H9 (cell line): ENCODE measurements around the gene TET3. TPM values are rescaled to one million over a fixed set of nuclear protein-coding genes. Genes with fewer than 3 reads are reported as not detected.
A peak's percentile ranks its signal among the peaks of the same experiment; 100 is the strongest.

Source experiments
- DNase-seq: peaks from one replicate; pipeline ENCODE4 v3.0.0-alpha.2; 2017
- H2AFZ ChIP-seq: one replicate; pipeline ENCODE4 v1.6.1; 2013; ENCODE audit warnings: mild to moderate bottlenecking, low read length, control low read depth, moderate library complexity
- H2AK5ac ChIP-seq: 2 replicates; pipeline ENCODE4 v1.6.1; 2013; ENCODE audit warnings: low read length, control low read depth, mixed read lengths; ENCODE audit not compliant: insufficient read length
- H2BK120ac ChIP-seq: one replicate; pipeline ENCODE4 v1.6.1; 2013; ENCODE audit warnings: low read depth, mild to moderate bottlenecking, low read length, control low read depth, inconsistent platforms; ENCODE audit not compliant: poor library complexity, severe bottlenecking
- H2BK12ac ChIP-seq: 2 replicates; pipeline ENCODE4 v1.6.1; 2013; ENCODE audit warnings: low read length, control low read depth, mixed read lengths, low read depth; ENCODE audit not compliant: insufficient read length
- H2BK15ac ChIP-seq: 2 replicates; pipeline ENCODE4 v1.6.1; 2013; ENCODE audit warnings: low read depth, low read length, control low read depth
- H2BK20ac ChIP-seq: one replicate; pipeline ENCODE4 v1.6.1; 2013; ENCODE audit warnings: low read depth, mild to moderate bottlenecking, low read length, control low read depth, inconsistent platforms; ENCODE audit not compliant: poor library complexity, severe bottlenecking
- H2BK5ac ChIP-seq: 2 replicates; pipeline ENCODE4 v1.6.1; 2013; ENCODE audit warnings: low read length, control low read depth, mixed read lengths; ENCODE audit not compliant: insufficient read length
- H3K14ac ChIP-seq: 2 replicates; pipeline ENCODE4 v1.6.1; 2013; ENCODE audit warnings: low read length, control low read depth; ENCODE audit not compliant: insufficient read depth
- H3K18ac ChIP-seq: 2 replicates; pipeline ENCODE4 v1.6.1; 2013; ENCODE audit warnings: low read depth, mild to moderate bottlenecking, mixed read lengths, low read length, control low read depth; ENCODE audit not compliant: insufficient read length
- H3K23ac ChIP-seq: 2 replicates; pipeline ENCODE4 v1.6.1; 2013; ENCODE audit warnings: low read length, control low read depth, mixed read lengths, low read depth; ENCODE audit not compliant: insufficient read length
- H3K23me2 ChIP-seq: 2 replicates; pipeline ENCODE4 v1.6.1; 2013; ENCODE audit warnings: low read depth, mild to moderate bottlenecking, mixed read lengths, low read length, control low read depth; ENCODE audit not compliant: insufficient read length, poor library complexity, severe bottlenecking
- H3K27ac ChIP-seq: 2 replicates; pipeline ENCODE4 v1.5.1; 2013; ENCODE audit warnings: low read length, control low read depth, mixed read lengths, low read depth; ENCODE audit not compliant: insufficient read length
- H3K27me3 ChIP-seq: 2 replicates; pipeline ENCODE4 v1.6.1; 2013; ENCODE audit warnings: low read length, control low read depth, inconsistent platforms; ENCODE audit not compliant: insufficient read depth
- H3K4ac ChIP-seq: 2 replicates; pipeline ENCODE4 v1.6.1; 2013; ENCODE audit warnings: low read depth, mild to moderate bottlenecking, control low read depth, inconsistent platforms, low read length, moderate library complexity
- H3K4me1 ChIP-seq: 2 replicates; pipeline ENCODE4 v1.6.1; 2013; ENCODE audit warnings: low read length, control low read depth, inconsistent platforms; ENCODE audit not compliant: insufficient read depth
- H3K4me2 ChIP-seq: 2 replicates; pipeline ENCODE4 v1.6.1; 2013; ENCODE audit warnings: low read length, control low read depth, mixed read lengths; ENCODE audit not compliant: insufficient read length, insufficient read depth
- H3K56ac ChIP-seq: 2 replicates; pipeline ENCODE4 v1.6.1; 2013; ENCODE audit warnings: low read depth, mild to moderate bottlenecking, mixed read lengths, low read length, control low read depth; ENCODE audit not compliant: insufficient read length
- H3K79me1 ChIP-seq: 2 replicates; pipeline ENCODE4 v1.6.1; 2013; ENCODE audit warnings: low read depth, mild to moderate bottlenecking, moderate library complexity, low read length, control low read depth, inconsistent platforms; ENCODE audit not compliant: insufficient read depth, poor library complexity, severe bottlenecking
- H3K79me2 ChIP-seq: 2 replicates; pipeline ENCODE4 v1.6.1; 2013; ENCODE audit warnings: low read length, control low read depth, inconsistent platforms; ENCODE audit not compliant: insufficient read depth
- H3K9ac ChIP-seq: 2 replicates; pipeline ENCODE4 v1.6.1; 2013; ENCODE audit warnings: low read length, control low read depth, mixed read lengths; ENCODE audit not compliant: insufficient read length; ENCODE audit errors: extremely low read depth
- H3K9me3 ChIP-seq: one replicate; pipeline ENCODE4 v1.6.1; 2013; ENCODE audit warnings: low read depth, low read length, inconsistent platforms; ENCODE audit not compliant: control insufficient read depth
- H3T11ph ChIP-seq: one replicate; pipeline ENCODE4 v1.6.1; 2013; ENCODE audit warnings: mild to moderate bottlenecking, low read length, control low read depth, inconsistent platforms
- H4K20me1 ChIP-seq: one replicate; pipeline ENCODE4 v1.6.1; 2013; ENCODE audit not compliant: control insufficient read depth, insufficient read length, insufficient read depth
- H4K5ac ChIP-seq: 2 replicates; pipeline ENCODE4 v1.6.1; 2013; ENCODE audit warnings: low read depth, mild to moderate bottlenecking, mixed read lengths, low read length, control low read depth; ENCODE audit not compliant: insufficient read length
- H4K8ac ChIP-seq: replicated peaks from 2 replicates; pipeline ENCODE4 v1.6.1; 2013; ENCODE audit warnings: low read length, control low read depth, mixed read lengths, low read depth; ENCODE audit not compliant: insufficient read length
- H4K91ac ChIP-seq: 2 replicates; pipeline ENCODE4 v1.6.1; 2013; ENCODE audit warnings: low read depth, mild to moderate bottlenecking, moderate library complexity, mixed read lengths, low read length, control low read depth; ENCODE audit not compliant: insufficient read length
- H3K27ac Mint-ChIP-seq, 3 experiments: 2 replicates in 2 of 3; 3 replicates in 1 of 3; pipeline ENCODE4 v1.8.0; 2020 to 2021; ENCODE audit warnings: mixed read lengths in 3 of 3, mild to moderate bottlenecking in 1 of 3, moderate library complexity in 1 of 3
- H3K27me3 Mint-ChIP-seq: 2 replicates; pipeline ENCODE4 v1.8.0; 2021; ENCODE audit warnings: low read depth, mild to moderate bottlenecking, moderate library complexity, mixed read lengths
- H3K36me3 Mint-ChIP-seq, 3 experiments: 2 replicates in 2 of 3; 3 replicates in 1 of 3; pipeline ENCODE4 v1.8.0; 2020 to 2021; ENCODE audit warnings: low read depth in 3 of 3, mixed read lengths in 3 of 3; ENCODE audit not compliant: insufficient read depth in 1 of 3
- H3K4me1 Mint-ChIP-seq, 2 experiments: 2 replicates each; pipeline ENCODE4 v1.8.0; 2020; ENCODE audit warnings: mixed read lengths in 2 of 2
- H3K4me3 Mint-ChIP-seq, 2 experiments: 2 replicates in 1 of 2; 3 replicates in 1 of 2; pipeline ENCODE4 v1.8.0; 2020 to 2021; ENCODE audit warnings: mild to moderate bottlenecking in 2 of 2, mixed read lengths in 2 of 2, moderate library complexity in 1 of 2
- H3K9me3 Mint-ChIP-seq, 2 experiments: 2 replicates in 1 of 2; 3 replicates in 1 of 2; pipeline ENCODE4 v1.8.0; 2020; ENCODE audit warnings: mild to moderate bottlenecking in 2 of 2, mixed read lengths in 2 of 2, moderate library complexity in 1 of 2
- CTCF ChIP-seq: fragments of 200-600 bp; sonication (generic); conservative IDR thresholded peaks from 3 replicates; pipeline ENCODE4 v1.8.0; 2021; ENCODE audit warnings: antibody characterized with exemption, mild to moderate bottlenecking
- WGBS: extraction: QIAGEN DNeasy Blood & Tissue Kit; methylation state at CpG from one replicate; pipeline ENCODE4 v1.1.7; 2013; ENCODE audit warnings: missing lambda C conversion rate, low lambda C conversion rate, mixed read lengths; ENCODE audit not compliant: insufficient read length; ENCODE audit errors: extremely low coverage; 5-methylcytosine and 5-hydroxymethylcytosine counted together
- total RNA-seq: library from RNA; stranded (reverse); gene quantifications from 2 replicates; pipeline ENCODE4 v1.2.1, GENCODE V29; 2021

The TET3 gene
- total RNA-seq, 1 experiment from 2014 or later, result 24.7 TPM

GRCh38 chr2:73980566-73980965, 4.1 kb upstream of the TET3 start:
- Histone ChIP-seq H3K9me3 (no peaks in the 10 kb centered on the region), H3K14ac (no peak overlapping the region), H3K23ac (no peak overlapping the region), H4K8ac (no peak overlapping the region), H4K5ac (no peak overlapping the region), H2BK5ac (no peak overlapping the region), H3K9ac (no peak overlapping the region), H3K4me2 (peak overlapping the region; percentile 65), H3K18ac (no peak overlapping the region), H3T11ph (no peak overlapping the region), H4K20me1 (no peaks in the 10 kb centered on the region), H3K79me2 (no peaks in the 10 kb centered on the region), H3K27ac (no peak overlapping the region), H4K91ac (no peak overlapping the region), H2BK15ac (no peak overlapping the region), H2BK12ac (no peak overlapping the region), H3K23me2 (peaks cover 21% of the 10 kb centered on the region), H3K4ac (no peak overlapping the region), H2AK5ac (no peak overlapping the region), H2AFZ (no peak overlapping the region), H2BK20ac (no peak overlapping the region), H3K79me1 (no peaks in the 10 kb centered on the region), H3K4me1 (0 out of 2 replicates have a peak, but pooled peaks cover 3% of the 10 kb centered on the region), H3K56ac (no peak overlapping the region), H2BK120ac (no peak overlapping the region), H3K27me3 (peaks cover 18% of the 10 kb centered on the region; the same call in 1 of the 2 replicates)
- H3K4me1 Mint-ChIP-seq, result peaks cover 40 to 41% of the 10 kb centered on the region in 2 experiments
- H3K4me3 Mint-ChIP-seq, result peak overlapping the region; percentile 63 to 84
- H3K9me3 Mint-ChIP-seq, result no peaks in the 10 kb centered on the region
- no CpG with 5 or more reads among the region's 2 CpGs for WGBS
- no peak overlapping the region for H3K27ac Mint-ChIP-seq
- H3K36me3 Mint-ChIP-seq, result no peaks in the 10 kb centered on the region
- H3K27me3 Mint-ChIP-seq, result peaks cover 74% of the 10 kb centered on the region
- DNase-seq, result no peak
- no peak for TF ChIP-seq CTCF
